IMR-90 (cell line): Measurements from ENCODE around the gene LRRC2.

Experiments
- CEBPB ChIP-seq: IDR thresholded peaks from 2 replicates; pipeline ENCODE4 v1.6.1; 2012; ENCODE audit warnings: low read depth, low read length, improper control_type of control experiment
- MAFK ChIP-seq: IDR thresholded peaks from 2 replicates; pipeline ENCODE4 v1.6.1; 2012; ENCODE audit warnings: low read depth, low read length, improper control_type of control experiment
- MXI1 ChIP-seq: IDR thresholded peaks from 2 replicates; pipeline ENCODE4 v1.6.1; 2012; ENCODE audit warnings: low read depth, mild to moderate bottlenecking, low read length, moderate library complexity, borderline replicate concordance
- POLR2A ChIP-seq: IDR thresholded peaks from 2 replicates; pipeline ENCODE4 v1.6.1; 2012; ENCODE audit warnings: mild to moderate bottlenecking, low read depth, low read length
- RAD21 ChIP-seq: IDR thresholded peaks from 2 replicates; pipeline ENCODE4 v1.6.1; 2012; ENCODE audit warnings: low read length, improper control_type of control experiment
- RCOR1 ChIP-seq: IDR thresholded peaks from 2 replicates; pipeline ENCODE4 v1.6.1; 2012; ENCODE audit warnings: mild to moderate bottlenecking, low read length, improper control_type of control experiment; ENCODE audit not compliant: insufficient replicate concordance
- RFX5 ChIP-seq: IDR thresholded peaks from 2 replicates; pipeline ENCODE4 v1.8.0; 2012; ENCODE audit warnings: low read depth, mild to moderate bottlenecking, low read length, moderate library complexity
- SMC3 ChIP-seq: fragments of 150-350 bp; IDR thresholded peaks from 2 replicates; pipeline ENCODE4 v1.6.1; 2016; ENCODE audit warnings: low read depth, mild to moderate bottlenecking, antibody characterized with exemption, low read length, moderate library complexity
- USF2 ChIP-seq: fragments of 150-350 bp; IDR thresholded peaks from 2 replicates; pipeline ENCODE4 v1.6.1; 2017; ENCODE audit warnings: mild to moderate bottlenecking, antibody characterized with exemption, low read length, low read depth
- TF ChIP-seq, protein P1 (sequence below): conservative IDR thresholded peaks from 2 replicates; pipeline ENCODE4 v1.5.1; 2012; ENCODE audit warnings: mild to moderate bottlenecking, low read depth, low read length, improper control_type of control experiment

GRCh38 chr3:46479696-46480095 lies 86.4 kb downstream of the LRRC2 start:
- TF ChIP-seq RFX5: no peak
- no peak for TF ChIP-seq POLR2A
- TF ChIP-seq, protein P1, sequence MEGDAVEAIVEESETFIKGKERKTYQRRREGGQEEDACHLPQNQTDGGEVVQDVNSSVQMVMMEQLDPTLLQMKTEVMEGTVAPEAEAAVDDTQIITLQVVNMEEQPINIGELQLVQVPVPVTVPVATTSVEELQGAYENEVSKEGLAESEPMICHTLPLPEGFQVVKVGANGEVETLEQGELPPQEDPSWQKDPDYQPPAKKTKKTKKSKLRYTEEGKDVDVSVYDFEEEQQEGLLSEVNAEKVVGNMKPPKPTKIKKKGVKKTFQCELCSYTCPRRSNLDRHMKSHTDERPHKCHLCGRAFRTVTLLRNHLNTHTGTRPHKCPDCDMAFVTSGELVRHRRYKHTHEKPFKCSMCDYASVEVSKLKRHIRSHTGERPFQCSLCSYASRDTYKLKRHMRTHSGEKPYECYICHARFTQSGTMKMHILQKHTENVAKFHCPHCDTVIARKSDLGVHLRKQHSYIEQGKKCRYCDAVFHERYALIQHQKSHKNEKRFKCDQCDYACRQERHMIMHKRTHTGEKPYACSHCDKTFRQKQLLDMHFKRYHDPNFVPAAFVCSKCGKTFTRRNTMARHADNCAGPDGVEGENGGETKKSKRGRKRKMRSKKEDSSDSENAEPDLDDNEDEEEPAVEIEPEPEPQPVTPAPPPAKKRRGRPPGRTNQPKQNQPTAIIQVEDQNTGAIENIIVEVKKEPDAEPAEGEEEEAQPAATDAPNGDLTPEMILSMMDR: no peak
- TF ChIP-seq SMC3: no peak
- TF ChIP-seq MXI1: no peak
- TF ChIP-seq RCOR1: no peak
- TF ChIP-seq MAFK: no peak
- TF ChIP-seq CEBPB: no peak
- no peak for TF ChIP-seq USF2
- no peak for TF ChIP-seq RAD21
